H1 (cell line): ENCODE data around the gene APOL3. TPM values are rescaled to one million over a fixed set of nuclear protein-coding genes. Genes with fewer than 3 reads are reported as not detected.

Experiments used
- CTCF ChIA-PET: fragments of 300-600 bp; sonication (Branson Sonifier 250); formaldehyde crosslinking; loops from one replicate; lab custom pipeline; 2021; ENCODE audit not compliant: partially characterized antibody; lab: Charles Lee
- POLR2A ChIA-PET: fragments of 300-600 bp; sonication (Branson Sonifier 250); formaldehyde crosslinking; loops from one replicate; lab custom pipeline; 2021; ENCODE audit warnings: inconsistent platforms; ENCODE audit not compliant: partially characterized antibody; lab: Charles Lee
- DNase-seq, 2 experiments: peaks; one replicate each; pipeline versions ENCODE4 v3.0.0 to v3.0.0-alpha.2; 2010 to 2022; ENCODE audit warnings: low spot score in 2 of 2, low read depth in 1 of 2, mixed read lengths in 1 of 2
- FAIRE-seq: peaks from 2 replicates; lab custom pipeline; 2011; peaks lifted over from hg19 to GRCh38; lab: Jason Lieb, UNC
- H2AFZ ChIP-seq: 2 replicates; pipeline ENCODE4 v1.8.1; 2012; ENCODE audit warnings: low read length, inconsistent platforms
- H2AK5ac ChIP-seq: 2 replicates; pipeline ENCODE4 v1.6.1; 2013; ENCODE audit warnings: low read depth, low read length
- H2BK120ac ChIP-seq: replicated peaks from 2 replicates; pipeline ENCODE3; 2013; ENCODE audit warnings: low read depth, low read length, inconsistent platforms
- H2BK12ac ChIP-seq: 2 replicates; pipeline ENCODE4 v1.6.1; 2013; ENCODE audit warnings: low read depth, low read length
- H2BK15ac ChIP-seq: 2 replicates; pipeline ENCODE4 v1.6.1; 2013; ENCODE audit warnings: low read length
- H2BK20ac ChIP-seq: 2 replicates; pipeline ENCODE4 v1.6.1; 2013; ENCODE audit warnings: low read length
- H2BK5ac ChIP-seq: 2 replicates; pipeline ENCODE4 v1.6.1; 2013; ENCODE audit warnings: low read depth, low read length
- H3K14ac ChIP-seq: 2 replicates; pipeline ENCODE4 v1.6.1; 2013; ENCODE audit warnings: inconsistent platforms; ENCODE audit not compliant: insufficient read length
- H3K18ac ChIP-seq: 2 replicates; pipeline ENCODE4 v1.6.1; 2013; ENCODE audit warnings: low read length; ENCODE audit errors: extremely low read depth
- H3K23ac ChIP-seq: 2 replicates; pipeline ENCODE4 v1.6.1; 2013; ENCODE audit warnings: inconsistent platforms; ENCODE audit not compliant: insufficient read length
- H3K23me2 ChIP-seq: 2 replicates; pipeline ENCODE4 v1.6.1; 2013; ENCODE audit warnings: low read depth, low read length
- H3K27ac ChIP-seq: 2 replicates; pipeline ENCODE4 v1.6.1; 2011; ENCODE audit warnings: low read depth, low read length, inconsistent platforms
- H3K27me3 ChIP-seq, 4 experiments: replicated peaks in 1 of 4; 1 replicate in 1 of 4; 2 replicates in 3 of 4; pipeline versions ENCODE4 v1.6.1 to v1.8.1; 2011 to 2013; ENCODE audit warnings: low read length in 3 of 4, mild to moderate bottlenecking in 3 of 4, inconsistent platforms in 2 of 4, mixed read lengths in 2 of 4, moderate library complexity in 1 of 4; ENCODE audit not compliant: control insufficient read depth in 3 of 4, insufficient read depth in 3 of 4; ENCODE audit errors: extremely low read depth in 1 of 4
- H3K36me3 ChIP-seq, 4 experiments: 2 replicates each; pipeline versions ENCODE4 v1.6.1 to v1.8.1; 2011 to 2013; ENCODE audit warnings: mild to moderate bottlenecking in 4 of 4, low read length in 3 of 4, moderate library complexity in 2 of 4, control low read depth in 1 of 4, inconsistent platforms in 1 of 4; ENCODE audit not compliant: insufficient read depth in 4 of 4, control insufficient read depth in 2 of 4
- H3K4ac ChIP-seq: replicated peaks from 2 replicates; pipeline ENCODE3; 2013; ENCODE audit warnings: low read length, low read depth, mixed read lengths, inconsistent platforms; ENCODE audit not compliant: insufficient read length
- H3K4me1 ChIP-seq, 4 experiments: replicated peaks in 1 of 4; 1 replicate in 1 of 4; 2 replicates in 3 of 4; pipeline versions ENCODE4 v1.6.1 to v1.8.1; 2011 to 2013; ENCODE audit warnings: low read length in 3 of 4, inconsistent platforms in 2 of 4, mixed read lengths in 1 of 4; ENCODE audit not compliant: insufficient read depth in 4 of 4, control insufficient read depth in 3 of 4
- H3K4me2 ChIP-seq, 2 experiments: 2 replicates each; pipeline versions ENCODE4 v1.6.1 to v1.8.1; 2011 to 2013; ENCODE audit warnings: low read depth in 2 of 2, low read length in 2 of 2, control low read depth in 1 of 2, inconsistent platforms in 1 of 2, mild to moderate bottlenecking in 1 of 2; ENCODE audit not compliant: insufficient read depth in 1 of 2
- H3K4me3 ChIP-seq, 4 experiments: fragments of 200-600, 300-600 bp in 1 of 4; sonication (generic), shearing (Covaris generic), sonication (Bioruptor Twin) in 1 of 4; 2 replicates each; pipeline versions ENCODE4 v1.5.1 to v1.8.1; 2011 to 2016; ENCODE audit warnings: low read length in 4 of 4, low read depth in 3 of 4, control low read depth in 2 of 4, inconsistent platforms in 2 of 4, mild to moderate bottlenecking in 2 of 4, mixed read lengths in 1 of 4, moderate library complexity in 1 of 4; ENCODE audit not compliant: insufficient read depth in 2 of 4; ENCODE audit errors: extremely low read depth in 1 of 4
- H3K56ac ChIP-seq: replicated peaks from 2 replicates; pipeline ENCODE3; 2013; ENCODE audit warnings: low read depth, mild to moderate bottlenecking, mixed read lengths, low read length, inconsistent platforms; ENCODE audit not compliant: insufficient read length
- H3K79me1 ChIP-seq: 2 replicates; pipeline ENCODE4 v1.6.1; 2013; ENCODE audit warnings: low read depth, low read length, control low read depth
- H3K79me2 ChIP-seq, 2 experiments: 2 replicates each; pipeline versions ENCODE4 v1.6.1 to v1.8.1; 2012 to 2013; ENCODE audit warnings: low read length in 2 of 2, mild to moderate bottlenecking in 2 of 2, inconsistent platforms in 1 of 2; ENCODE audit not compliant: insufficient read depth in 2 of 2, control insufficient read depth in 1 of 2
- H3K9ac ChIP-seq, 4 experiments: replicated peaks in 1 of 4; 1 replicate in 1 of 4; 2 replicates in 3 of 4; pipeline versions ENCODE4 v1.6.1 to v1.8.1; 2011 to 2013; ENCODE audit warnings: low read depth in 3 of 4, low read length in 3 of 4, control low read depth in 2 of 4, mild to moderate bottlenecking in 2 of 4, moderate library complexity in 2 of 4, inconsistent platforms in 1 of 4; ENCODE audit errors: extremely low read depth in 1 of 4
- H3K9me3 ChIP-seq, 2 experiments: 2 replicates each; pipeline versions ENCODE4 v1.6.1 to v1.8.1; 2012 to 2013; ENCODE audit warnings: mild to moderate bottlenecking in 2 of 2, moderate library complexity in 2 of 2, control low read depth in 1 of 2, inconsistent platforms in 1 of 2, low read depth in 1 of 2, low read length in 1 of 2, mixed read lengths in 1 of 2; ENCODE audit not compliant: insufficient read depth in 2 of 2
- H4K20me1 ChIP-seq, 2 experiments: replicated peaks in 1 of 2; 2 replicates each; pipeline versions ENCODE3 to v1.8.1; 2011 to 2013; ENCODE audit warnings: inconsistent platforms in 2 of 2, low read length in 2 of 2, mild to moderate bottlenecking in 1 of 2; ENCODE audit not compliant: insufficient read depth in 2 of 2, control insufficient read depth in 1 of 2
- H4K5ac ChIP-seq: 2 replicates; pipeline ENCODE4 v1.6.1; 2013; ENCODE audit warnings: low read length, low read depth, mixed read lengths, inconsistent platforms; ENCODE audit not compliant: insufficient read length
- H4K8ac ChIP-seq: 2 replicates; pipeline ENCODE4 v1.8.0; 2013; ENCODE audit warnings: mild to moderate bottlenecking, moderate library complexity, low read length, inconsistent platforms; ENCODE audit not compliant: insufficient read depth; ENCODE audit errors: extremely low read depth
- H4K91ac ChIP-seq: replicated peaks from 2 replicates; pipeline ENCODE3; 2013; ENCODE audit warnings: low read length, mixed read lengths, inconsistent platforms; ENCODE audit not compliant: insufficient read length
- SIRT6 ChIP-seq: IDR thresholded peaks from one replicate; pipeline ENCODE4 v1.7.1; 2012; ENCODE audit warnings: low read length, inconsistent platforms
- SIX5 ChIP-seq: IDR thresholded peaks from 2 replicates; pipeline ENCODE4 v1.6.1; 2011; ENCODE audit warnings: mild to moderate bottlenecking, low read depth, low read length
- WGBS, 2 experiments: shearing (Covaris generic) in 1 of 2; methylation state at CpG; one replicate each; pipeline versions ENCODE4 v1.1.6 to v1.1.7; 2013 to 2015; ENCODE audit warnings: low lambda C conversion rate in 2 of 2, mixed read lengths in 2 of 2, inconsistent platforms in 1 of 2, low coverage in 1 of 2, missing lambda C conversion rate in 1 of 2; ENCODE audit not compliant: insufficient replicate concordance in 2 of 2, insufficient coverage in 1 of 2, insufficient read length in 1 of 2; ENCODE audit errors: extremely low coverage in 1 of 2, missing lambda C conversion rate in 1 of 2; 5-methylcytosine and 5-hydroxymethylcytosine counted together
- polyA plus RNA-seq, 7 experiments: library from polyadenylated mRNA; depleted of rRNA in 3 of 7; stranded (reverse) in 5 of 7; unstranded in 2 of 7; fragments of >200 nt in 5 of 7; fragments of 200-250 nt in 2 of 7; gene quantifications; 1 replicate in 5 of 7; 2 replicates in 1 of 7; 4 replicates in 1 of 7; pipeline versions ENCODE4 v1.2.1 to v1.2.3, GENCODE V29; 2011 to 2013; ENCODE audit warnings: missing spikeins in 2 of 7, mixed read lengths in 2 of 7
- total RNA-seq: library from RNA; stranded (reverse); fragmentation: NEBNext Ultra II Directional; extraction: Animal tissue kit (Norgen Biotek cat#: 25700); gene quantifications from 2 replicates; pipeline ENCODE4 v1.2.1, GENCODE V29; 2021

The APOL3 gene
- total and polyA plus RNA-seq, 2 of the 8 experiments (the other 6 are each of a cell fraction or from before 2014, with no cell fraction given), result 0.12 TPM; not detected in 1

DNA sequence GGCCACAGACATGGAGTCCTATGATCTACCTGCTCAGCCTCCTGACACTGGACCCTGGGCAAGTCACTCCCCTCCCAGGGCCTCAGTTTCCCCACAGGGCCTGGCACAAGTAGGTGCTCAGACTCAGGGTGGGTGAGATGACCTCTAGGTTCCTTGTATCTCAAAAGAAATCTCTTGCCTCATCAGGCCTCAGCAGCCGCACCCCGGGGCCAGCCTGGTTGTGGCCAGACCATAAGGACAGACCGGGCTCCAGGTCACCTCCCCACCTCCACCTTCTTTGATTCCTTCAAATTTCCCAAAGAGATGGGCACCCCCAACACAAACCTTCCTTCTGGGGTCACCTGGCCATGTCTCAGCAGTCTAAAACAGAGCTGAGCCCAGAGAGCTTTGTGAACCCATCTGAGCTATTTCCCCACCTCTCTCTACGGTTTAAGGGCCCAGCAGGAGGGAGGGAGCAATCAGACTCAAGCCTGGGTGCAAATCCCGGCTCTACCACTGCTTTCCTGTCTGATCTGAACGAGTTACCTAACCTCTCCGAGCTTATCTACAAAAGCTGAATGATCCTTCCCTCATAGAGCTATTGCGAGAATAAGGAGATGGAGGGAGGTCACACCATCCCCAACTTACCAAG lies 43.6 kb upstream of the APOL3 start:
- ChIA-PET CTCF (interaction anchor here (0.7 to 1.8 kb wide), 9 partner anchors 9 to 265 kb away, joined by 3 to 12 read pairs (median 3); no protein-coding TSS in a partner anchor), POLR2A (no interaction called here)
- Histone ChIP-seq H3K4me2 (no peak overlapping the region), H2BK12ac (no peak overlapping the region), H3K4me1 (no peaks in the 10 kb centered on the region), H2BK15ac (no peak overlapping the region), H3K27ac (no peak overlapping the region), H4K5ac (no peak overlapping the region), H3K36me3 (no peaks in the 10 kb centered on the region), H3K9ac (no peak overlapping the region), H3K9me3 (peaks cover 0 to 4% of the 10 kb centered on the region in 2 experiments; a peak in 1 of 4 replicates), H3K79me2 (no peaks in the 10 kb centered on the region), H2BK20ac (no peak overlapping the region), H2BK120ac (no peak overlapping the region), H3K14ac (no peak overlapping the region), H4K91ac (no peak overlapping the region), H3K23ac (no peak overlapping the region), H3K18ac (no peak overlapping the region; the same call in 1 of the 2 replicates), H3K27me3 (no peaks in the 10 kb centered on the region), H2AK5ac (no peak overlapping the region), H3K4ac (no peak overlapping the region), H3K56ac (no peak overlapping the region), H3K23me2 (no peaks in the 10 kb centered on the region), H4K8ac (no peak overlapping the region; the same call in none of the 2 replicates), H3K4me3 (no peak overlapping the region), H2AFZ (no peak overlapping the region), H2BK5ac (no peak overlapping the region), H3K79me1 (no peaks in the 10 kb centered on the region), H4K20me1 (no peaks in the 10 kb centered on the region)
- 84% methylated on average over 8 of the region's 8 CpGs; no CpG with 5 or more reads in 1 of the 2 experiments for WGBS, 2 experiments
- no peak for FAIRE-seq
- TF ChIP-seq SIRT6, result no peak
- no peak for TF ChIP-seq SIX5
- DNase-seq, result no peak
